ENCODE data around the gene NBL1.

- TF ChIP-seq CTCF (IDR thresholded peaks at IDR 0.05; ENCODE audit: insufficient read depth, low read length, poor library complexity, severe bottlenecking) (no peak), EZH2phosphoT487 (conservative IDR thresholded peaks at IDR 0.05; ENCODE audit: low read length) (no peak)
These were observed 51.7 kb downstream of the NBL1 start for GRCh38 chr1:19695772-19696171.
